K562 (cell line): ENCODE data around the gene IPO13. TPM values are rescaled to one million over a fixed set of nuclear protein-coding genes. Genes with fewer than 3 reads are reported as not detected.

Experiments used
- ESRRB ChIP-seq: fragments of 250-450 bp; sonication (Bioruptor Pico); IDR thresholded peaks from 2 replicates; pipeline ENCODE4 v1.5.0; 2020; ENCODE audit warnings: mild to moderate bottlenecking, moderate library complexity, borderline replicate concordance
- GABPB1 ChIP-seq: sonication (generic); formaldehyde crosslinking; IDR thresholded peaks from 2 replicates; pipeline ENCODE4 v1.8.0; 2022; ENCODE audit warnings: mild to moderate bottlenecking, missing genetic modification reagents
- GMEB1 ChIP-seq: fragments of 250-450 bp; sonication (Bioruptor Pico); IDR thresholded peaks from 2 replicates; pipeline ENCODE4 v1.4.0; 2020; ENCODE audit warnings: mild to moderate bottlenecking
- MYC ChIP-seq, 2 experiments: fragments of 250-450 bp in 1 of 2; sonication (Bioruptor Pico) in 1 of 2; IDR thresholded peaks; 2 replicates each; pipeline versions ENCODE4 v1.5.1 to v1.6.1; 2012 to 2021; ENCODE audit warnings: low read depth in 2 of 2, borderline replicate concordance in 1 of 2, improper control_type of control experiment in 1 of 2, low read length in 1 of 2, mild to moderate bottlenecking in 1 of 2, moderate library complexity in 1 of 2
- NELFE ChIP-seq: IDR thresholded peaks from 2 replicates; pipeline ENCODE4 v1.6.1; 2011; ENCODE audit warnings: mild to moderate bottlenecking; ENCODE audit not compliant: insufficient read depth, insufficient read length
- NFIC ChIP-seq: fragments of 450-650 bp; IDR thresholded peaks from 2 replicates; pipeline ENCODE4 v1.6.1; 2017; ENCODE audit warnings: mild to moderate bottlenecking, inconsistent platforms
- PHF8 ChIP-seq: fragments of 200-600 bp; sonication (generic); IDR thresholded peaks from 2 replicates; pipeline ENCODE4 v1.6.1; 2012; ENCODE audit warnings: mixed run types, mild to moderate bottlenecking, inconsistent platforms, low read length, moderate library complexity, borderline replicate concordance
- POLR2G ChIP-seq: fragments of 200-400 bp; formaldehyde crosslinking; IDR thresholded peaks from 2 replicates; pipeline ENCODE4 v1.6.1; 2017; ENCODE audit warnings: low read depth, mild to moderate bottlenecking, antibody characterized with exemption, low read length, moderate library complexity
- RBBP5 ChIP-seq: fragments of 200-600 bp; sonication (generic); IDR thresholded peaks from 2 replicates; pipeline ENCODE4 v1.6.1; 2012; ENCODE audit warnings: borderline replicate concordance, mild to moderate bottlenecking, low read length, control low read depth, inconsistent platforms; ENCODE audit not compliant: insufficient read depth, poor library complexity, severe bottlenecking
- RBFOX2 ChIP-seq: fragments of 200-400 bp; formaldehyde crosslinking; IDR thresholded peaks from 2 replicates; pipeline ENCODE4 v1.6.1; 2017; ENCODE audit warnings: low read depth, mild to moderate bottlenecking, low read length, moderate library complexity
- SRSF3 ChIP-seq: fragments of 200-400 bp; formaldehyde crosslinking; IDR thresholded peaks from 2 replicates; pipeline ENCODE4 v1.6.1; 2016; ENCODE audit warnings: mild to moderate bottlenecking, low read length, moderate library complexity; ENCODE audit not compliant: insufficient read depth
- SRSF9 ChIP-seq: fragments of 200-400 bp; formaldehyde crosslinking; IDR thresholded peaks from 2 replicates; pipeline ENCODE4 v1.6.1; 2017; ENCODE audit warnings: low read depth, low read length, borderline replicate concordance
- THRB ChIP-seq: fragments of 450-650 bp; formaldehyde crosslinking; conservative IDR thresholded peaks from 2 replicates; pipeline ENCODE4 v1.4.0; 2022; ENCODE audit warnings: mild to moderate bottlenecking, missing genetic modification characterization
- TRIM24 ChIP-seq, 2 experiments: fragments of 450-650 bp; IDR thresholded peaks; 2 replicates each; pipeline ENCODE4 v1.6.1; 2016
- ZNF197 ChIP-seq: fragments of 200-800 bp; sonication (Bioruptor generic); IDR thresholded peaks from 2 replicates; pipeline ENCODE4 v1.6.1; 2016; ENCODE audit warnings: low read depth, missing genetic modification characterization, missing compliant biosample characterization
- ZNF316 ChIP-seq: fragments of 450-650 bp; IDR thresholded peaks from 2 replicates; pipeline ENCODE4 v1.6.1; 2016
- ZNF384 ChIP-seq: IDR thresholded peaks from 2 replicates; pipeline ENCODE4 v1.6.1; 2012; ENCODE audit warnings: low read depth, low read length, improper control_type of control experiment
- polyA plus RNA-seq, 8 experiments: library from polyadenylated mRNA; depleted of rRNA in 4 of 8; stranded (reverse) in 5 of 8; unstranded in 3 of 8; fragments of >200 nt; fragmentation: Nextera tagmentation in 2 of 8; fragmentation: Illumina TruSeq in 1 of 8; extraction: Ambion mirVana in 2 of 8; extraction: Trizol in 1 of 8; gene quantifications; 2 replicates each; pipeline versions ENCODE4 v1.2.1 to v1.2.3, GENCODE V29; 2011 to 2014; ENCODE audit warnings: inconsistent platforms in 1 of 8, missing spikeins in 1 of 8
- total RNA-seq, 7 experiments: library from RNA; depleted of rRNA in 6 of 7; stranded (reverse); fragments of >200 nt in 6 of 7; fragmentation: Illumina TruSeq in 2 of 7; extraction: Trizol in 2 of 7; gene quantifications; 2 replicates each; pipeline versions ENCODE4 v1.2.1 to v1.2.3, GENCODE V29; 2011 to 2021; ENCODE audit warnings: low replicate concordance in 1 of 7
- TF ChIP-seq, protein P1 (sequence below): fragments of 200-800 bp; sonication (Bioruptor generic); IDR thresholded peaks from 2 replicates; pipeline ENCODE4 v1.6.1; 2017; ENCODE audit warnings: missing genetic modification characterization, missing compliant biosample characterization
- TF ChIP-seq, protein P2 (sequence below), 2 experiments: IDR thresholded peaks; 2 replicates each; pipeline ENCODE4 v1.6.1; 2012; ENCODE audit warnings: improper control_type of control experiment in 2 of 2, low read depth in 2 of 2, low read length in 2 of 2, borderline replicate concordance in 1 of 2

The IPO13 gene
- total and polyA plus RNA-seq, 9 of the 15 experiments (the other 6 are each of a cell fraction or from before 2014, with no cell fraction given), result 7.0 to 30.8 (median 16.2) TPM

GRCh38 chr1:43991476-43992231 lies 44.9 kb downstream of the IPO13 start, which contains the start of gene CCDC24 (continued):
- TF ChIP-seq, protein P1, sequence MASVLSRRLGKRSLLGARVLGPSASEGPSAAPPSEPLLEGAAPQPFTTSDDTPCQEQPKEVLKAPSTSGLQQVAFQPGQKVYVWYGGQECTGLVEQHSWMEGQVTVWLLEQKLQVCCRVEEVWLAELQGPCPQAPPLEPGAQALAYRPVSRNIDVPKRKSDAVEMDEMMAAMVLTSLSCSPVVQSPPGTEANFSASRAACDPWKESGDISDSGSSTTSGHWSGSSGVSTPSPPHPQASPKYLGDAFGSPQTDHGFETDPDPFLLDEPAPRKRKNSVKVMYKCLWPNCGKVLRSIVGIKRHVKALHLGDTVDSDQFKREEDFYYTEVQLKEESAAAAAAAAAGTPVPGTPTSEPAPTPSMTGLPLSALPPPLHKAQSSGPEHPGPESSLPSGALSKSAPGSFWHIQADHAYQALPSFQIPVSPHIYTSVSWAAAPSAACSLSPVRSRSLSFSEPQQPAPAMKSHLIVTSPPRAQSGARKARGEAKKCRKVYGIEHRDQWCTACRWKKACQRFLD (CRISPR knock-in tag), result peak; percentile 54
- TF ChIP-seq ZNF384 (no peak), RBFOX2 (peak; percentile 69), ZNF197 (CRISPR knock-in tag) (no peak), RBBP5 (peak; percentile 47), NELFE (no peak), POLR2G (peak; percentile 89), MYC (IDR thresholded peaks at IDR 0.05; ENCODE audit: low read depth, low read length) (peak; percentile 73), MYC (CRISPR knock-in tag; IDR thresholded peaks at IDR 0.05; ENCODE audit: borderline replicate concordance, low read depth) (no peak; the same call in 1 of the 2 replicates), THRB (CRISPR knock-in tag) (peak; percentile 30; the same call in 1 of the 2 replicates), SRSF9 (no peak), GABPB1 (peak; percentile 70; the same call in 1 of the 2 replicates), TRIM24 (IDR thresholded peaks at IDR 0.05) (no peak), ESRRB (CRISPR knock-in tag) (no peak), SRSF3 (no peak), PHF8 (peak; percentile 52; the same call in 1 of the 2 replicates), NFIC (peak; percentile 35), GMEB1 (peak; percentile 39; the same call in 1 of the 2 replicates), ZNF316 (no peak)
- TF ChIP-seq, protein P2, sequence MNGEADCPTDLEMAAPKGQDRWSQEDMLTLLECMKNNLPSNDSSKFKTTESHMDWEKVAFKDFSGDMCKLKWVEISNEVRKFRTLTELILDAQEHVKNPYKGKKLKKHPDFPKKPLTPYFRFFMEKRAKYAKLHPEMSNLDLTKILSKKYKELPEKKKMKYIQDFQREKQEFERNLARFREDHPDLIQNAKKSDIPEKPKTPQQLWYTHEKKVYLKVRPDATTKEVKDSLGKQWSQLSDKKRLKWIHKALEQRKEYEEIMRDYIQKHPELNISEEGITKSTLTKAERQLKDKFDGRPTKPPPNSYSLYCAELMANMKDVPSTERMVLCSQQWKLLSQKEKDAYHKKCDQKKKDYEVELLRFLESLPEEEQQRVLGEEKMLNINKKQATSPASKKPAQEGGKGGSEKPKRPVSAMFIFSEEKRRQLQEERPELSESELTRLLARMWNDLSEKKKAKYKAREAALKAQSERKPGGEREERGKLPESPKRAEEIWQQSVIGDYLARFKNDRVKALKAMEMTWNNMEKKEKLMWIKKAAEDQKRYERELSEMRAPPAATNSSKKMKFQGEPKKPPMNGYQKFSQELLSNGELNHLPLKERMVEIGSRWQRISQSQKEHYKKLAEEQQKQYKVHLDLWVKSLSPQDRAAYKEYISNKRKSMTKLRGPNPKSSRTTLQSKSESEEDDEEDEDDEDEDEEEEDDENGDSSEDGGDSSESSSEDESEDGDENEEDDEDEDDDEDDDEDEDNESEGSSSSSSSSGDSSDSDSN (IDR thresholded peaks at IDR 0.05; ENCODE audit: borderline replicate concordance in 1 of 2, low read depth in 2 of 2, low read length in 2 of 2), result no peak
